Lower leg skin (tissue), 4 donors: ENCODE measurements around the gene ERCC4. TPM values are rescaled to one million over a fixed set of nuclear protein-coding genes. Genes with fewer than 3 reads are reported as not detected.

Experiments used
- DNase-seq, 2 donors: peaks; one replicate each; pipeline ENCODE4 v3.0.0-alpha.2; 2019; ENCODE audit warnings: low spot score in 2 of 2
- H3K4me3 ChIP-seq: fragments of 200-600 bp; sonication (generic); 2 replicates; pipeline ENCODE4 v1.5.1; 2017; ENCODE audit warnings: mild to moderate bottlenecking, low read depth; ENCODE audit not compliant: poor library complexity, severe bottlenecking
- CTCF ChIP-seq, 3 donors: fragments of 450-650 bp; IDR thresholded peaks; one replicate each; pipeline ENCODE4 v1.5.1; 2016; ENCODE audit warnings: antibody characterized with exemption in 3 of 3, mild to moderate bottlenecking in 3 of 3, moderate library complexity in 2 of 3
- POLR2A ChIP-seq, 2 donors: fragments of 450-650 bp; IDR thresholded peaks; one replicate each; pipeline ENCODE4 v1.6.1; 2016 to 2017; ENCODE audit warnings: antibody characterized with exemption in 2 of 2, mild to moderate bottlenecking in 1 of 2, moderate library complexity in 1 of 2
- WGBS, 2 donors: methylation state at CpG; one replicate each; pipeline ENCODE4 v1.1.5; 2018; 5-methylcytosine and 5-hydroxymethylcytosine counted together
- intact Hi-C: fragments of 100-400 bp; cut with DNase I; formaldehyde crosslinking; loops from one replicate; pipeline ENCODE4 v1.15.0; 2023; ENCODE audit warnings: low total_unique reads
- total RNA-seq, 4 donors: library from RNA; depleted of rRNA; stranded (reverse); fragments of >200 nt; gene quantifications; one replicate each; pipeline ENCODE4 v1.1.0, GENCODE V29; 2016

Gene ERCC4
- total RNA-seq, 4 donors from 2014 or later, result 4.0 to 11.6 (median 6.9) TPM

GRCh38 chr16:13999895-14000425, 80.0 kb downstream of the ERCC4 start:
- TF ChIP-seq POLR2A (IDR thresholded peaks at IDR 0.05) (no peak), CTCF (IDR thresholded peaks at IDR 0.05) (no peak)
- no peak for DNase-seq
- WGBS, 2 donors, result 75 to 86% methylated on average over 12 of the region's 12 CpGs
- intact Hi-C loops, result no loop called here
- H3K4me3 ChIP-seq, result no peak overlapping the region

- 93 to 94% methylated on average over 10 of the region's 10 CpGs for WGBS, 2 donors
- DNase-seq, result peak in 1 of 2 donors; percentile 81
- H3K4me3 ChIP-seq, result no peak overlapping the region
- TF ChIP-seq CTCF (IDR thresholded peaks at IDR 0.05), result no peak
- no peak for TF ChIP-seq POLR2A (IDR thresholded peaks at IDR 0.05)
- intact Hi-C loops, result no loop called here
Measured at GRCh38 chr16:14001521-14001920, 81.6 kb downstream of the ERCC4 start.

Other genes with a start within 250 kb of the ERCC4 start
- gene MRTFB, start 151.2 kb downstream of the ERCC4 start, total RNA-seq, result 100 to 1,000 TPM in 1 of 4 donors, 10 to 100 TPM in 3; 31.9 to 128 (median 56.4) TPM